Activated naive CD8-positive, alpha-beta T cell (primary cell): ENCODE data around the gene NUP107.

Source experiments
- H3K27ac Mint-ChIP-seq: one replicate; pipeline ENCODE4 v1.8.0; 2021; ENCODE audit warnings: mixed read lengths
- H3K27me3 Mint-ChIP-seq: one replicate; pipeline ENCODE4 v1.8.0; 2021; ENCODE audit warnings: mixed read lengths
- H3K36me3 Mint-ChIP-seq: one replicate; pipeline ENCODE4 v1.8.0; 2021; ENCODE audit warnings: mixed read lengths
- H3K4me1 Mint-ChIP-seq: one replicate; pipeline ENCODE4 v1.8.0; 2021; ENCODE audit warnings: low read depth, mixed read lengths
- H3K4me3 Mint-ChIP-seq: one replicate; pipeline ENCODE4 v1.8.0; 2021; ENCODE audit warnings: mild to moderate bottlenecking, mixed read lengths
- H3K9me3 Mint-ChIP-seq: one replicate; pipeline ENCODE4 v1.8.0; 2021; ENCODE audit warnings: low read depth, mixed read lengths

The NUP107 gene

GRCh38 chr12:68793975-68794652, 107.3 kb downstream of the NUP107 start:
- no peaks in the 10 kb centered on the region for H3K4me1 Mint-ChIP-seq
- H3K4me3 Mint-ChIP-seq, result no peak overlapping the region
- H3K9me3 Mint-ChIP-seq, result no peaks in the 10 kb centered on the region
- H3K27ac Mint-ChIP-seq, result no peak overlapping the region
- H3K36me3 Mint-ChIP-seq, result no peaks in the 10 kb centered on the region
- H3K27me3 Mint-ChIP-seq, result no peaks in the 10 kb centered on the region

GRCh38 chr12:68794653-68795251, 108.0 kb downstream of the NUP107 start:
- H3K27me3 Mint-ChIP-seq, result no peaks in the 10 kb centered on the region
- no peaks in the 10 kb centered on the region for H3K9me3 Mint-ChIP-seq
- no peak overlapping the region for H3K4me3 Mint-ChIP-seq
- H3K36me3 Mint-ChIP-seq, result no peaks in the 10 kb centered on the region
- H3K27ac Mint-ChIP-seq, result no peak overlapping the region
- no peaks in the 10 kb centered on the region for H3K4me1 Mint-ChIP-seq
